Osteoblast (primary cell): ENCODE measurements around the gene DNAH6. TPM values are rescaled to one million over a fixed set of nuclear protein-coding genes. Genes with fewer than 3 reads are reported as not detected.

Experiments
- DNase-seq: peaks from one replicate; pipeline ENCODE4 v3.0.0; 2011; ENCODE audit warnings: low spot score, mixed read lengths; ENCODE audit not compliant: insufficient read length; ENCODE audit errors: missing footprints
- H2AFZ ChIP-seq: 2 replicates; pipeline ENCODE4 v1.6.0; 2011; ENCODE audit warnings: mild to moderate bottlenecking, low read length
- H3K27ac ChIP-seq: 2 replicates; pipeline ENCODE4 v1.5.1; 2011; ENCODE audit warnings: mild to moderate bottlenecking, low read depth, low read length, moderate library complexity
- H3K27me3 ChIP-seq: 2 replicates; pipeline ENCODE4 v1.6.0; 2012; ENCODE audit warnings: mild to moderate bottlenecking, control low read depth, inconsistent platforms, low read length, moderate library complexity; ENCODE audit not compliant: insufficient read depth
- H3K36me3 ChIP-seq: 2 replicates; pipeline ENCODE4 v1.5.1; 2011; ENCODE audit warnings: mild to moderate bottlenecking, low read length, control low read depth, moderate library complexity; ENCODE audit not compliant: insufficient read depth
- H3K4me1 ChIP-seq: 2 replicates; pipeline ENCODE4 v1.5.1; 2011; ENCODE audit warnings: mild to moderate bottlenecking, low read length, control low read depth, moderate library complexity; ENCODE audit not compliant: insufficient read depth
- H3K4me2 ChIP-seq: 2 replicates; pipeline ENCODE4 v1.6.0; 2011; ENCODE audit warnings: mild to moderate bottlenecking, low read length; ENCODE audit not compliant: insufficient read depth
- H3K4me3 ChIP-seq: fragments of 200-600 bp; sonication (generic); 3 replicates; pipeline ENCODE4 v1.5.1; 2012; ENCODE audit warnings: mild to moderate bottlenecking, low read length, inconsistent platforms; ENCODE audit not compliant: insufficient read depth
- H3K79me2 ChIP-seq: 2 replicates; pipeline ENCODE4 v1.6.0; 2012; ENCODE audit warnings: mild to moderate bottlenecking, low read length, control low read depth, inconsistent platforms; ENCODE audit not compliant: insufficient read depth
- H3K9me3 ChIP-seq: 2 replicates; pipeline ENCODE4 v1.5.1; 2011; ENCODE audit warnings: low read depth, low read length, control low read depth
- H4K20me1 ChIP-seq: 2 replicates; pipeline ENCODE4 v1.6.0; 2012; ENCODE audit warnings: mild to moderate bottlenecking, low read length, control low read depth; ENCODE audit not compliant: insufficient read depth
- total RNA-seq: library from RNA; depleted of rRNA; stranded (reverse); fragments of >200 nt; gene quantifications from 2 replicates; pipeline ENCODE4 v1.2.3, GENCODE V29; 2012
- TF ChIP-seq, protein P1 (sequence below): IDR thresholded peaks from 2 replicates; pipeline ENCODE4 v1.5.1; 2011; ENCODE audit warnings: mild to moderate bottlenecking, low read depth, low read length, moderate library complexity; ENCODE audit errors: extremely low read depth

DNAH6 gene
- total RNA-seq, 1 donor, result 0.36 TPM

DNA sequence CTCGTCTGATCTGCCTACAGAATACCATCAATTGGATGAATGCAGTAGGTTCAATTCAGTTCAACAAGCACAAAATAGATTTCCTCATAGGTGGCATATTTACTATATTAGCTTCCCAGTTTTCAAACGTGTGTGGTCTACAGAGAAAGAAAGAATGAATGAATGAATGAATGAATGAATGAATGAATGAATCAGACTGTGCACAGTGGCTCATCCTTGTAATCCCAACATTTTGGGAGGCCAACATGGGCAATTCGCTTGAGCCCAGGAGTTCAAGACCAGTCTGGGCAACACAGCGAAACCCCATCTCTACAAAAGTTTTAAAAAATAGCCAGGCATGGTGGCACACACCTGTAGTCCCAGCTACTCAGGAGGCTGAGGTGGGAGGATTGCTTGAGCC lies 269.7 kb downstream of the DNAH6 start:
- Histone ChIP-seq H3K27me3 (no peaks in the 10 kb centered on the region), H3K4me2 (no peak overlapping the region), H4K20me1 (no peaks in the 10 kb centered on the region), H3K4me1 (peaks cover 3% of the 10 kb centered on the region), H2AFZ (no peak overlapping the region), H3K27ac (no peak overlapping the region), H3K79me2 (no peaks in the 10 kb centered on the region), H3K9me3 (no peaks in the 10 kb centered on the region), H3K4me3 (no peak overlapping the region), H3K36me3 (no peaks in the 10 kb centered on the region)
- TF ChIP-seq, protein P1, sequence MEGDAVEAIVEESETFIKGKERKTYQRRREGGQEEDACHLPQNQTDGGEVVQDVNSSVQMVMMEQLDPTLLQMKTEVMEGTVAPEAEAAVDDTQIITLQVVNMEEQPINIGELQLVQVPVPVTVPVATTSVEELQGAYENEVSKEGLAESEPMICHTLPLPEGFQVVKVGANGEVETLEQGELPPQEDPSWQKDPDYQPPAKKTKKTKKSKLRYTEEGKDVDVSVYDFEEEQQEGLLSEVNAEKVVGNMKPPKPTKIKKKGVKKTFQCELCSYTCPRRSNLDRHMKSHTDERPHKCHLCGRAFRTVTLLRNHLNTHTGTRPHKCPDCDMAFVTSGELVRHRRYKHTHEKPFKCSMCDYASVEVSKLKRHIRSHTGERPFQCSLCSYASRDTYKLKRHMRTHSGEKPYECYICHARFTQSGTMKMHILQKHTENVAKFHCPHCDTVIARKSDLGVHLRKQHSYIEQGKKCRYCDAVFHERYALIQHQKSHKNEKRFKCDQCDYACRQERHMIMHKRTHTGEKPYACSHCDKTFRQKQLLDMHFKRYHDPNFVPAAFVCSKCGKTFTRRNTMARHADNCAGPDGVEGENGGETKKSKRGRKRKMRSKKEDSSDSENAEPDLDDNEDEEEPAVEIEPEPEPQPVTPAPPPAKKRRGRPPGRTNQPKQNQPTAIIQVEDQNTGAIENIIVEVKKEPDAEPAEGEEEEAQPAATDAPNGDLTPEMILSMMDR, result no peak
- no peak for DNase-seq

DNA sequence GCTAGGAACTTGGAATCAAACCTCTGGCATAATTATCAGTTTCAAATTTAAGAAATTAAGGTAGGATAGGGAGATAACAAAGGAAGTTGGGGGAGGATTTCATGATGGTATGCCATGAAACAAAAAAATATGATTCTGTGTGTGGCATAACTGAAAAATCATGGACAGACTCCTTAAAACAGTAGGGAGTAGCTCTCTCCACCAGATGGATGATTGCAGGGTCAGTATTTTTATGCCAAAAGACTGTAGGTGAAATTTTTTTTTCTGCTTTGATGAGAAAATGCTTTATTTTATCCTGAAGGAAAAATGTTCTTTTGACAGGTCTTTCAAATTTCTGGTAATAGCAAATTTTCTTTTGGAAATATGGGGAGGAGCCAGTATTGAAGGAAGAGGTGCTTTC lies 270.3 kb downstream of the DNAH6 start:
- no peak overlapping the region for H2AFZ ChIP-seq
- no peaks in the 10 kb centered on the region for H3K9me3 ChIP-seq
- H3K36me3 ChIP-seq, result no peaks in the 10 kb centered on the region
- no peaks in the 10 kb centered on the region for H3K27me3 ChIP-seq
- no peaks in the 10 kb centered on the region for H4K20me1 ChIP-seq
- no peak overlapping the region for H3K4me3 ChIP-seq
- H3K27ac ChIP-seq, result no peak overlapping the region
- TF ChIP-seq, protein P1, result no peak
- no peak overlapping the region for H3K4me2 ChIP-seq
- no peak for DNase-seq
- peaks cover 3% of the 10 kb centered on the region for H3K4me1 ChIP-seq
- H3K79me2 ChIP-seq, result no peaks in the 10 kb centered on the region

DNA sequence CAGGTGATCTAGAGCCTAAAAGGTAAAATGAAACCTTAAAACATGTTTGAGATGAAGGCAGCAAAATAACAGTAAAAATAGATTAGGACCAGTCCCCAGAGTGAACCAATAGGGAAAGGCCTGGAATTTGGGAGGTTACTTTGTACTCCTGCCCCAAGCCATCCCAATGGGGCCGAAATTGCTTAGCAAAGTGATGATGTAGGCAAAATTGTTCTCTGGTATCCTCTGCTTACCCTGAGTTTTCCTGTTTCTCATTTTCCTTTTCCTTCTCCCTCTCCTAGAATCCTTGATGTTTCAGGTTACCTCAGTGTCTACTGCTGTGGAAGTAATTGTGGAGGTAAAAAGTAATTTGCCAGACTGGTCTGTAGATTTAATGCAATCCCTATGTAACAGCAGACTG lies 271.7 kb downstream of the DNAH6 start:
- H3K4me3 ChIP-seq, result no peak overlapping the region
- no peaks in the 10 kb centered on the region for H4K20me1 ChIP-seq
- no peak overlapping the region for H2AFZ ChIP-seq
- no peaks in the 10 kb centered on the region for H3K9me3 ChIP-seq
- H3K36me3 ChIP-seq, result no peaks in the 10 kb centered on the region
- no peak for DNase-seq
- no peaks in the 10 kb centered on the region for H3K27me3 ChIP-seq
- no peak overlapping the region for H3K27ac ChIP-seq
- TF ChIP-seq, protein P1, result no peak
- peaks cover 5% of the 10 kb centered on the region for H3K4me1 ChIP-seq
- H3K79me2 ChIP-seq, result no peaks in the 10 kb centered on the region
- no peak overlapping the region for H3K4me2 ChIP-seq

DNA sequence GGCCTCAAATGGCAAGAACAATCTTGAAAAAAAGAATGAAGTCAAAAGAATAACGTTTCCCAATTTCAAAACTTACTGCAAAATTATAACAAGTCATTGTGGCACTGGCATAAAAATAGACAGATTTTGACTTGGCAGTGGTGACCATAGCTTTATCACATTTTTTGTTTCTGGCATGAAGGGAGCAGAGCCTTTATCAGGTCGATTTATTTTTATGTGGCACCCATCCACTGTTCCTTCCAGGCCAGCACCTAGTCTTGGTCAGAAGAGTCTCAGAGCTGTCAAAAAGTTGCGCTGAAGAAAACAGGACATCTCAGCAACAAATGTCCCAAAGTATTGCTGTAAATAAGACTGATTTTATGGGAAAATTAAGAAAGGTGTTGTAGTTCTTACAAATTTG lies 272.2 kb downstream of the DNAH6 start:
- Histone ChIP-seq H3K4me3 (no peak overlapping the region), H3K27ac (no peak overlapping the region)

More for the DNA sequence above, 272.2 kb downstream of the DNAH6 start:
- H3K36me3 ChIP-seq, result no peaks in the 10 kb centered on the region
- DNase-seq, result no peak
- no peaks in the 10 kb centered on the region for H3K79me2 ChIP-seq
- TF ChIP-seq, protein P1, result no peak
- H3K4me1 ChIP-seq, result peaks cover 10% of the 10 kb centered on the region
- H3K4me2 ChIP-seq, result no peak overlapping the region
- no peaks in the 10 kb centered on the region for H3K27me3 ChIP-seq
- no peaks in the 10 kb centered on the region for H3K9me3 ChIP-seq
- H2AFZ ChIP-seq, result no peak overlapping the region
- no peaks in the 10 kb centered on the region for H4K20me1 ChIP-seq
